ENCODE results near the gene PLA2G6. TPM values are rescaled to one million over a fixed set of nuclear protein-coding genes. Genes with fewer than 3 reads are reported as not detected.

Gene PLA2G6
- total RNA-seq, 1 donor: 19.7 TPM

DNA sequence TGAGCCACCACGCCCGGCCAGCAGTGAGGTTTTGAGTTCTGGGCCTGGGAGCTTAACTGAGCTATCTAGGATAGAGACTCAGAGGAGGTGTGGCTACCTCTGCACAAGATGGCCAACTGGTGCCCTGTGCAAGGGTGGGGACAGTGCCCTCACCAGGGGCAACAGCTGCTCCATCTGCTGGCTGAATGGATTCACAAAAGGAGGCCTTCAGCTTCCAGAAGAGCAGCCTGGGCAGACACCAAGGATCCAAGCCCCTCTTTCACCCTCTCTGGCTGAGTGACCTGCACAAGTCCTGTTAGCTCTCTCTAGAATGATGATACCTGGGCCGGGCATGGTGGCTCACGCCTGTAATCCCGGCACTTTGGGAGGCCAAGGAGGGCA, 37.6 kb downstream of the PLA2G6 start:
- Histone ChIP-seq H3K4me1 (ENCODE audit: insufficient read depth, low read length) (peaks cover 30% of the 10 kb centered on the region), H3K27me3 (ENCODE audit: insufficient read depth, low read length) (no peaks in the 10 kb centered on the region), H3K9me3 (ENCODE audit: low read depth, low read length) (no peaks in the 10 kb centered on the region), H3K4me3 (ENCODE audit: low read length) (no peak overlapping the region)

DNA sequence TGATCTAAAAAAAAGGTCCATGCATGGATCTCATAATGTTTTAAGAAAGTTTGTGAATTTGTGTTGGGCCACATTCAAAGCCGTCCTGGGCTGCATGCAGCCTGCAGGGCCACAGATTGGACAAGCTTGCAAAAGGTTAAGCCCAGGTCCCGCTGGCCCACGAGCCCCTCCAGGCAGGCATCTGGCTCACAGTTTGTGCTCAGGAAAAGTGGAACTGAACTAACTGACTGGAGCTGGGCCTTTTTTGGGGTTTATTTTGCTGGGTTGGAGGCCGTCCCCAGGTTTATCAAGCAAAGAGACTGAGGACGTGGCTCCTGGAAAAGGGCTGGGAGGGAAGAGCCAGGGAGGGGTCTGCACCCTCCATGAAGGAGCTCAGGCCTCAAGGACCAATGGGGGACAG, 39.0 kb downstream of the PLA2G6 start:
- Histone ChIP-seq H3K9me3 (ENCODE audit: low read depth, low read length) (no peaks in the 10 kb centered on the region), H3K4me1 (ENCODE audit: insufficient read depth, low read length) (peaks cover 20% of the 10 kb centered on the region), H3K27me3 (ENCODE audit: insufficient read depth, low read length) (no peaks in the 10 kb centered on the region), H3K4me3 (ENCODE audit: low read length) (no peak overlapping the region)

DNA sequence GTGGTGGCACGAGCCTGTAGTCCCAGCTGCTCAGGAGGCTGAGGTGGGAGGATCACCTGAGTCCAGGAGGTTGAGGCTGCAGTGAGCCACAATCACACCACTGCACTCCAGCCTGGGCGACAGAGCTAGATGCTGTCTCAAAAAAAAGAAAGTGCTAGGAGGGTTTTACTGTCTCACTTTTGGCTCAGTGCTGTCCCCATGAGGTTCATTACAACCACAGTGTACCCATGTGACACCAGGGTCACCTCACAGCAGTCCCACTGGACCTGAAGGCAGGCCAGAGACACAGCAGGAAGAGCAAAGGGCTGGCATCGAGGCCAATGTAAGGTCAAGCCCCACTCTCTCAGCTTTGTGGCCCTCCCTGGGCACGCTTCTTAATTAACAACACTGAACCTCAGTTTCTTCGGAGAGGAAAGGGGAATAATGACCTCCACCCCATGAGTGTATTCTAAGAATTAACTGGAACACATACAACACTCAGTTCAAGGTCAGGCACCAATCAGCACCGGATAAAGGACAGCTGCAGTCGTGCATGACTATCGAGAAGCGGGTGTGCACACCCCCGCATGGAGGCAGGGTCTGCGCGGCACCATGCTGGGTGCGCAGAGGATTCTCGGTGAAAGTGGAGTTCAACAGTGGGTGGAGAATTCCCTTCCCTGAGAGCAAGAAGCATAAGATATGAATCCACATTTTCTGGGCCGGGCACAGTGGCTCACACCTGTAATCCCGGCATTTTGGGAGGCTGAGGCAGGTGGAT, 40.2 kb downstream of the PLA2G6 start:
- H3K4me1 ChIP-seq (ENCODE audit: insufficient read depth, low read length): peaks cover 11% of the 10 kb centered on the region
- H3K9me3 ChIP-seq (ENCODE audit: low read depth, low read length): no peaks in the 10 kb centered on the region
- H3K4me3 ChIP-seq (ENCODE audit: low read length): no peak overlapping the region
- no peaks in the 10 kb centered on the region for H3K27me3 ChIP-seq (ENCODE audit: insufficient read depth, low read length)

DNA sequence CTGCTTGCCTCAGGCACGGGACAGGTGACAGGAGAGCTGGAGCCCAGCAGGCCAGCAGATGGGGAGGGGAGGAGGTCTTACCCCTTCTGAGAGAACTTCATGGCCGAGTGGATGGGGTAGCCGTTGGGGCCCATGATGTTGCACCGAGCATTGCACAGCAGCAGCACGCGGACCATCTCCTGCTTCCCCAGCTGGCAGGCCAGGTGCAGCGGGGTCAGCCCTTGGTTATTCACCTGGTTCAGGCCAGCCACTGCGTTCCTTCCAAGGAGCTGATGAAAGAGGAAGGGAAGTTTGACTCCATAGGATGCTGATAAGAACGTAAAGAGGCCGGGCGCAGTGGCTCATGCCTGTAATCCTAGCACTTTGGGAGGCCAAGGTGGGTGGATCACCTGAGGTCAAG, 41.7 kb downstream of the PLA2G6 start:
- no peaks in the 10 kb centered on the region for H3K9me3 ChIP-seq (ENCODE audit: low read depth, low read length)
- peaks cover 11% of the 10 kb centered on the region for H3K4me1 ChIP-seq (ENCODE audit: insufficient read depth, low read length)
- no peak overlapping the region for H3K4me3 ChIP-seq (ENCODE audit: low read length)
- no peaks in the 10 kb centered on the region for H3K27me3 ChIP-seq (ENCODE audit: insufficient read depth, low read length)

DNA sequence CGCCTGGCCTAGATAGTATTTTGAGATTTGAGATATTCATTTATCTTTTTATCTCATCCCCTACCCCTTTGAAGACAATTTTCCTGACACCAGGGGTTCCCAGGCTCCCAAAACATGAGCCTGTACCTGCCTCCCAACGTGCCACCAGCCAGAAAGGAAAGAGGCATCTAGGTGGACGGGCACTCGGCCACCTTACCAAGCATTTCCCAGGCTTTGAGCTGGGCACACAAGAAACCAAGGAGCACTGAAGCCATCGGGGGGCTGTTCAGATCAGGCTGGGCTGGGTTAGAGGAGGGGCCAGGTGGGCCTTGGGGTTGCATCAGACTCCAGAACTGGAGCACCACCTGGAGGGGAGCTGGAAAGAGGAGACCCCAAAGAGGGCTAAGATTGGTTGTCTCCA, 42.7 kb downstream of the PLA2G6 start:
- Histone ChIP-seq H3K4me3 (ENCODE audit: low read length) (no peak overlapping the region), H3K4me1 (ENCODE audit: insufficient read depth, low read length) (peaks cover 9% of the 10 kb centered on the region), H3K9me3 (ENCODE audit: low read depth, low read length) (no peaks in the 10 kb centered on the region), H3K27me3 (ENCODE audit: insufficient read depth, low read length) (no peaks in the 10 kb centered on the region)

DNA sequence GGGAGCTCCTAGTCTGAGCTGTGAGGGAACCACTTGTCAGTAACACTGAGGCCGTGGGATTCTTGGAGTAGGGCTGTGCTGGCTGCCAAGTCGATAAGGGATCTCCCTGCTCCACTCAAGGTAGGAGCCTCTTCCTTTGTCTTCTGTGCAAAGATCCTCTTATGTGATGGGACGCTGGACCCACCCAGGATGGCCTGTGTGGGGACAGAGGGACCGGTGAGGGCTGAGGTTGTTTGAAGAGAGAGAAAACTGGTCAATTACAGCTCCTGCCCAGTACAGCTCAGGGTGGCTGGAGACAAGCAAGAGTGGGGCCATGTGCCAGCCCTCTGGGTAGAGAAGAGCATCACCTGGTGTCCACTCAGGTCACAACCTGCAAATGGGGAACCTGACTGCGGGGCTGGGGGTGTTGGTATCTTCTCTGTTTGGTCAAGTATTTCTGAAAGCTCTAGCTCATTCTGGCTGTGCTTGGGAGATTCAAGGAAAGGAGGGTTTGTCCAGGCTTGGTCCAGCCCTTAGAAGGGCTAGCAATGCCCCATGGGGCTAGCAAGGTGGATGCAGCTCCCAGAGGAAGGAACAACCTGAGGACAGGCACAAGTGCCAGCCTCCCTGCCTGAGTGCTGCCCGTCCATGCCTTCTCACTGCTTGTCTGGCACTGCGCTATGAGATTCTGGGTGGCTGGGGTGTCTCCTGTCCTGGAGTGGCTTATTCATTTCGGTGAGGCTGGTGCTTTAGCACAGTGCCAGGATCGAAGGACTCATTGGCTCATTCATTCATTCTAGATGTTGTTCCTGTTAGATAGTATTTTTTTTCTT, 43.5 kb downstream of the PLA2G6 start:
- H3K4me3 ChIP-seq (ENCODE audit: low read length): no peak overlapping the region
- H3K9me3 ChIP-seq (ENCODE audit: low read depth, low read length): no peaks in the 10 kb centered on the region
- peaks cover 2% of the 10 kb centered on the region for H3K4me1 ChIP-seq (ENCODE audit: insufficient read depth, low read length)
- H3K27me3 ChIP-seq (ENCODE audit: insufficient read depth, low read length): no peaks in the 10 kb centered on the region

DNA sequence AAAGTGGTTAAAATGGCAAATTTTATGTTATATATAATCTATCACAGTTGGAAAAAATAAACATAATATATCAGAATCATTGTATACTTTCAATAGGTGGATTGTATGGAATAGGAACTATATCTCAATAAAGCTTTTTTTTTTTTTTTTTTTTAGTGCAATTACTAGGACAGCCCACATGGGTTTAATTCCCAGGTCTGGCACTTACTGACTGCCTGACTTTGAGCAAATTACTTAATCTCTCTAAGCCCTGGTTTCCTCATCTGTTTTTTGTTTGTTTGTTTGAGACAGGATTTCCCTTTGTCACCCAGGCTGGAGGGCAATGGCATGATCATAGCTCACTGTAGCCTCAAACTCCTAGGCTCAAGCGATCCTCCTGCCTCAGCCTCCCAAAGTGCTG, 45.0 kb downstream of the PLA2G6 start:
- Histone ChIP-seq H3K9me3 (ENCODE audit: low read depth, low read length) (no peaks in the 10 kb centered on the region), H3K27me3 (ENCODE audit: insufficient read depth, low read length) (no peaks in the 10 kb centered on the region), H3K4me1 (ENCODE audit: insufficient read depth, low read length) (no peaks in the 10 kb centered on the region)

DNA sequence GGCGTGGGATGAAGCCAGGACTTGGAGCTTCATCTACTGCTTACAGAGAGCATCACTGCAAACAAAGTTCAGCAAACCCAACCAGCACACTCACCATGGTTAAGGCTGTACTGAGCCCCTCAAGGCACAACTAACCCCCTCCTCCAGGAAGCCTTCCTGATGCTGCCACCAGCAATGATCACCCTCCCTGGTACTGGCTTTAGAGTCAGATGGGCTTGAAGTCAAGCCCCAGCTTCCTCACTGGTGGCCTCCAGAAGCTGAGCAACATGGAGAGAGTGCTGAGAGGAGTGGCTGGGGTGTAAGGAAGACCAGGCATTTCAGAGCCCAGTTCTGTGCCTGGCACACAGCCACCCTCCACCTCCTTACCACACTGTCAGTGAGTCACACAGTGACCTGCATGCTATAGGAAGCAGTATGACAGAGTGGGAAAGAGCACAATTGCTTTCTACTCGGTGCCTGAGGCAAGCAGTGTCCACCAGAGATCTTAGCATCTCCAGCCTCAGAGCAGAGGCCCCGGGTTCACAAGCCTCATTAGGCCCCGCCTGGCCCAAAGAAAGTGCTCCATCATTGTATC, 46.4 kb downstream of the PLA2G6 start:
- no peaks in the 10 kb centered on the region for H3K9me3 ChIP-seq (ENCODE audit: low read depth, low read length)
- no peaks in the 10 kb centered on the region for H3K4me1 ChIP-seq (ENCODE audit: insufficient read depth, low read length)
- no peak overlapping the region for H3K4me3 ChIP-seq (ENCODE audit: low read length)
- no peaks in the 10 kb centered on the region for H3K27me3 ChIP-seq (ENCODE audit: insufficient read depth, low read length)

More for the DNA sequence above, 45.0 kb downstream of the PLA2G6 start:
- no peak overlapping the region for H3K4me3 ChIP-seq (ENCODE audit: low read length)

DNA sequence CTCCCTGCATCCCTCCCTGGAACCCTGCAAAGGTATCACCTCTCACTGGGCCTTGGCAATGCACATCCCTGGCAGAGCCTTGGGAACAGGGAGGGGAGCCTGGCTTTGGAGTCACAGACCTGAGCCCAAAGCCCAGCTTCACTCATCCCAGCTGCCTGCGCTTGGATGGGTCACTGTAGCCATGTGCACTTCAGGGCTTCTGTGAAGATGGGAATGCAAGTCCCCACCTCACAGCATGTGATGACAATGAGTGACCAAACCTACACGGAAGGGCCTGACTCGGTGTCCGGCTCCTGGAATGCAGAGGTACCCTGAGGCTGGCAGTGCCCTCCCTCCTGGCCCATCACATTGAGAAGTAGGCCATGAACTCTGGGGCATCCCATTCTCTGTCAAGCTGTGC, 48.3 kb downstream of the PLA2G6 start:
- Histone ChIP-seq H3K4me1 (ENCODE audit: insufficient read depth, low read length) (no peaks in the 10 kb centered on the region), H3K27me3 (ENCODE audit: insufficient read depth, low read length) (no peaks in the 10 kb centered on the region), H3K9me3 (ENCODE audit: low read depth, low read length) (no peaks in the 10 kb centered on the region), H3K4me3 (ENCODE audit: low read length) (no peak overlapping the region)

DNA sequence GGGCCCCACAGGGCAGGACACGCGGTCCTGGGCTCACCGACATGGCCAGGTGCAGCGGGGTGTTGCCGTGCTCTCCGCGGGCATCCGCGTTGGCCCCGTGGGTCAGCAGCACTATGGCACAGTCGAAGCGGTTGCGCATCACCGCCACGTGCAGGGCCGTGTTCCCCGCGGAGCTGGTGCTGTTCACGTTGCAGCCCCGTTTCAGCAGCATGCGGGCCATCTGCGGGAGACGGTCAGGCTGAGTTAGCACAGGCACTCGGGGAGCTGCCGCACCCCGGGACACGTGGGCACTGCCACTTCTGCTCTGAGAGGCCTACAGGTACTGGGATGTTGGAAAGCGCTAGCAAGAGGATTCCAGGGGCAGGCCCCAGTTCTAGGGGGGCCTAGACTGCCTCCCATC, 48.8 kb downstream of the PLA2G6 start:
- H3K27me3 ChIP-seq (ENCODE audit: insufficient read depth, low read length): no peaks in the 10 kb centered on the region
- no peak overlapping the region for H3K4me3 ChIP-seq (ENCODE audit: low read length)
- no peaks in the 10 kb centered on the region for H3K9me3 ChIP-seq (ENCODE audit: low read depth, low read length)
- H3K4me1 ChIP-seq (ENCODE audit: insufficient read depth, low read length): no peaks in the 10 kb centered on the region

DNA sequence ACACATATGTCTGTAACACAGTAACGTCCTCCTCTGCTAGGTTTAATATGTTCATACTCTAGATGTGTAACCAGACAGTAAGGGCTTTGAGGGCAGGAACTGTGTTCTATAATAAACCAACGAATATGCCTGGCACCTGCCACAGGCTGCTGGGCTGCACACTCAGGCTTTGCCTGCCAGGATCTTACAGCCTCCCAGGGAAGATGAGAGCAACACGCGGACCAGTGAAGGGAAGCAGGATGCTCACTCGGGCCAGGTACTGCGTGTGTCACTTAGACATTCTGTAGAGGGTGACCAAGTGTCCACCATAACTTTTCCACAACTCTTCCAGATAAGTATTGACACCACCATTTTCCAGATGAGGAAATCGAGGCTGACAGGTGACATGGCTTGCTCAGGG, 49.5 kb downstream of the PLA2G6 start:
- no peaks in the 10 kb centered on the region for H3K9me3 ChIP-seq (ENCODE audit: low read depth, low read length)
- no peak overlapping the region for H3K4me3 ChIP-seq (ENCODE audit: low read length)
- H3K4me1 ChIP-seq (ENCODE audit: insufficient read depth, low read length): no peaks in the 10 kb centered on the region
- no peaks in the 10 kb centered on the region for H3K27me3 ChIP-seq (ENCODE audit: insufficient read depth, low read length)

DNA sequence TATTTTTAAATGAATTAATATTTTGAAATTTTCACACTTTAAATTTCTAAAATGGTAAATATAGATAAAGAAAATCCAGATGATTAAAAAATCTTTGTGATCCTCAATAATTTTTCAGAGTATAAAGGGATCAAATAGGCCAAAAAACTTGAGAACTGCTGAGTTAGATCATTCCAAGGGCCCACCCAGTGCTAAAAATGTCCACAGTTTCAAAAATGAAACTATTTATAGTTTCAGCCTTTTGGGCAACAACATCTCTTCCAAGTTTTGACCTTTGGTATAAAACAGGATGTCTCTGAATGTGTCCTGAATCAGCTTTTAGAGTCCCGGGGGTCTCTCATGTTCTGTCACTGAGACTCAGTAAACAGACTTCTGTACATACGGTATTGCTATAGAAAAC, 50.2 kb downstream of the PLA2G6 start:
- no peak overlapping the region for H3K4me3 ChIP-seq (ENCODE audit: low read length)

DNA sequence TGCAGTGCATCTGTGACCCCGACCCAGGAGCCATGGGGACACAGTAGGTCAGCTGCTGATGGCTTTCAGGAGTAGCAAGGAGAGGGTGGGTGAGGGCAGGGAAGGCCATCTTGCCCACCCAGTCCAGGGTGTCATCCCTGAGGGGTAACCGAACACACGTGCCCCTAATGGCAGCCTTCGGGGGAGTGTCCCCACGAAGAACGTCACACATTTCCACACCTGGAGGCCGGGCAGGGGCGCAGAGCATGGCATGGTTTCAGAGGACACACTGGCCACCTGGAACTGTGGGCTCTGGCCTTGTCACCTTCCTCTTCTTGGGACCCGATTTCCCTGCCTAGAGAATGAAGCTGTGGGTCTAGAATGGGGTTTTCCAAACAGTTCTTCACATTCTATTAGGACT, 51.8 kb downstream of the PLA2G6 start:
- Histone ChIP-seq H3K9me3 (ENCODE audit: low read depth, low read length) (no peaks in the 10 kb centered on the region), H3K27me3 (ENCODE audit: insufficient read depth, low read length) (no peaks in the 10 kb centered on the region), H3K4me3 (ENCODE audit: low read length) (no peak overlapping the region), H3K4me1 (ENCODE audit: insufficient read depth, low read length) (no peaks in the 10 kb centered on the region)

More for the DNA sequence above, 50.2 kb downstream of the PLA2G6 start:
- H3K27me3 ChIP-seq (ENCODE audit: insufficient read depth, low read length): no peaks in the 10 kb centered on the region
- H3K9me3 ChIP-seq (ENCODE audit: low read depth, low read length): no peaks in the 10 kb centered on the region
- H3K4me1 ChIP-seq (ENCODE audit: insufficient read depth, low read length): no peaks in the 10 kb centered on the region

DNA sequence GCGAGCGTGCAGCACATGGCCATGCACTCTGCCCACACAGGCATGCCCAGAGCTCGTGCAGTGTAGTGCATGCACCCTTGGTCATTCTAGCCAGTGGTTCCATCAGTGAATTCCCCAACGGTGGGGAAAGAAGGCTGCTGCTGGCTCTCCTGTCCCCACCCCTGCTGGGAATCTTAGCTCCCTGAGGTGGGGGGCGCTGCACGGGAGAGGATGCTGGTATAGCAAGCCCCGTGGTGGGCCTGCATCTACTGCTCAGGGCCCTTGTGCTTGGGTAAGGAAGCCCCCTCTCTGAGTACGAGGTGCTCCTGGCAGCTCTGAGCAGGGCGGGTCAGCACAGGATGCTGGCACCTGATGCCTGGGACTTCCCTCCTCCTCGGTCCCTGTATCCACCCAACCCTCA, 52.6 kb downstream of the PLA2G6 start:
- H3K4me3 ChIP-seq (ENCODE audit: low read length): no peak overlapping the region

DNA sequence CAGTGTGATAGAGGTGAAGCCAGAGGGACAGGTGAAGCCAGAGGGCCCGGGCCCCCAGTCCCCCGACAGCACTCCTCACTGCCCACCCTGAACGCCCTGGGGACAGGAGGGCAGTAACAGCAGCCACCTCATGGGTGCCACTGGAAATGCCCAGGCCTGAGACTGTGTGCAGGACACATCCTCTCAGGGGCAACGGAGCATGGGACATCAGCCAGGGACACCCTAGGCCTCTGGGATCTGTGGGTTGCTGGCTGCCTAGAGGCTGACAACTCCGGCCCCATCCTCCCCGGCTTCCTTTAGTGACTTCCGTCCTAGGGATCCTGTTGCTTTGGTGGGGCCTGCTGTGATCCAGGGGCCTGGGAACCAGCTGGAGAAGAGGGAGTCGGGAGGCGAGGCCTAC, 53.8 kb downstream of the PLA2G6 start:
- Histone ChIP-seq H3K4me1 (ENCODE audit: insufficient read depth, low read length) (no peaks in the 10 kb centered on the region), H3K4me3 (ENCODE audit: low read length) (no peak overlapping the region), H3K9me3 (ENCODE audit: low read depth, low read length) (no peaks in the 10 kb centered on the region), H3K27me3 (ENCODE audit: insufficient read depth, low read length) (no peaks in the 10 kb centered on the region)

More for the DNA sequence above, 52.6 kb downstream of the PLA2G6 start:
- Histone ChIP-seq H3K4me1 (ENCODE audit: insufficient read depth, low read length) (no peaks in the 10 kb centered on the region), H3K9me3 (ENCODE audit: low read depth, low read length) (no peaks in the 10 kb centered on the region), H3K27me3 (ENCODE audit: insufficient read depth, low read length) (no peaks in the 10 kb centered on the region)
